Neural cell (in vitro differentiated cells): Measurements from ENCODE around the gene RNF8. TPM values are rescaled to one million over a fixed set of nuclear protein-coding genes. Genes with fewer than 3 reads are reported as not detected.

ENCODE experiments used
- H2AFZ ChIP-seq: fragments of 200-600, 300-800 bp; sonication (generic), shearing (Covaris generic); 2 replicates; pipeline ENCODE4 v1.6.0; 2014; ENCODE audit warnings: low read depth, mild to moderate bottlenecking, antibody characterized with exemption, low read length, moderate library complexity
- H3F3A ChIP-seq: fragments of 200-600 bp; shearing (Covaris generic); 2 replicates; pipeline ENCODE4 v1.6.1; 2016; ENCODE audit warnings: mild to moderate bottlenecking, moderate library complexity, mixed read lengths, antibody characterized with exemption, low read length; ENCODE audit not compliant: insufficient read depth, poor library complexity, severe bottlenecking
- H3K27ac ChIP-seq: fragments of 200-600, 300-800 bp; sonication (generic), shearing (Covaris generic); 2 replicates; pipeline ENCODE4 v1.5.1; 2014; ENCODE audit warnings: mild to moderate bottlenecking, low read length, moderate library complexity
- H3K27me3 ChIP-seq: fragments of 300-800, 200-600 bp; sonication (generic), shearing (Covaris generic); 2 replicates; pipeline ENCODE4 v1.6.0; 2014; ENCODE audit warnings: mild to moderate bottlenecking, low read depth, low read length, moderate library complexity; ENCODE audit not compliant: insufficient read depth
- H3K36me3 ChIP-seq: fragments of 300-800, 200-600 bp; sonication (generic), shearing (Covaris generic); 2 replicates; pipeline ENCODE4 v1.5.1; 2014; ENCODE audit warnings: mild to moderate bottlenecking, antibody characterized with exemption, low read length, moderate library complexity; ENCODE audit not compliant: insufficient read depth
- H3K4me2 ChIP-seq: fragments of 300-800, 200-600 bp; sonication (generic), shearing (Covaris generic); 2 replicates; pipeline ENCODE4 v1.6.0; 2014; ENCODE audit warnings: mild to moderate bottlenecking, low read length
- H3K4me3 ChIP-seq: fragments of 300-800, 200-600 bp; sonication (generic), shearing (Covaris generic); 2 replicates; pipeline ENCODE4 v1.5.1; 2014; ENCODE audit warnings: mild to moderate bottlenecking, low read length, moderate library complexity
- H3K79me2 ChIP-seq: fragments of 200-600 bp; shearing (Covaris generic); replicated peaks from 2 replicates; pipeline ENCODE4 v1.6.0; 2014; ENCODE audit warnings: mild to moderate bottlenecking, low read length, moderate library complexity; ENCODE audit not compliant: insufficient read depth
- H3K9ac ChIP-seq: fragments of 300-800, 200-600 bp; sonication (generic), shearing (Covaris generic); 2 replicates; pipeline ENCODE4 v1.6.1; 2016; ENCODE audit warnings: mild to moderate bottlenecking, low read length, mixed read lengths
- H3K9me2 ChIP-seq: fragments of 200-600 bp; shearing (Covaris generic); 2 replicates; pipeline ENCODE4 v1.6.1; 2016; ENCODE audit warnings: mild to moderate bottlenecking, low read length, mixed read lengths; ENCODE audit not compliant: insufficient read depth
- H3K9me3 ChIP-seq: fragments of 200-600, 300-800 bp; sonication (generic), shearing (Covaris generic); 2 replicates; pipeline ENCODE4 v1.6.1; 2016; ENCODE audit warnings: mild to moderate bottlenecking, mixed run types, low read length, moderate library complexity, mixed read lengths
- H4K20me1 ChIP-seq: fragments of 200-600 bp; shearing (Covaris generic); 2 replicates; pipeline ENCODE4 v1.6.1; 2016; ENCODE audit warnings: mild to moderate bottlenecking, mixed run types; ENCODE audit not compliant: insufficient read depth
- EP300 ChIP-seq: fragments of 450-650 bp; conservative IDR thresholded peaks from 2 replicates; pipeline ENCODE4 v1.6.1; 2014; ENCODE audit warnings: antibody characterized with exemption, mild to moderate bottlenecking, moderate library complexity; ENCODE audit not compliant: poor library complexity, severe bottlenecking
- EZH2 ChIP-seq: fragments of 200-600, 300-800 bp; shearing (Covaris generic), sonication (generic); IDR thresholded peaks from 2 replicates; pipeline ENCODE4 v1.6.1; 2014; ENCODE audit warnings: antibody characterized with exemption, low read length, borderline replicate concordance, mild to moderate bottlenecking; ENCODE audit not compliant: insufficient read depth, poor library complexity, severe bottlenecking
- MXI1 ChIP-seq: fragments of 450-650 bp; conservative IDR thresholded peaks from 2 replicates; pipeline ENCODE4 v1.6.1; 2014; ENCODE audit warnings: antibody characterized with exemption, mild to moderate bottlenecking; ENCODE audit not compliant: poor library complexity, severe bottlenecking
- POLR2AphosphoS5 ChIP-seq: IDR thresholded peaks from 2 replicates; pipeline ENCODE4 v1.6.1; 2012
- RAD21 ChIP-seq: fragments of 450-650 bp; conservative IDR thresholded peaks from 2 replicates; pipeline ENCODE4 v1.6.1; 2014; ENCODE audit warnings: antibody characterized with exemption, mild to moderate bottlenecking, moderate library complexity
- REST ChIP-seq: IDR thresholded peaks from 2 replicates; pipeline ENCODE4 v1.6.1; 2012; ENCODE audit warnings: borderline replicate concordance
- SMC3 ChIP-seq: fragments of 450-650 bp; conservative IDR thresholded peaks from 2 replicates; pipeline ENCODE4 v1.6.1; 2014; ENCODE audit warnings: antibody characterized with exemption, mild to moderate bottlenecking, moderate library complexity; ENCODE audit not compliant: poor library complexity
- TAF1 ChIP-seq: IDR thresholded peaks from 2 replicates; pipeline ENCODE4 v1.6.1; 2012; ENCODE audit warnings: low read depth
- polyA plus RNA-seq: library from polyadenylated mRNA; depleted of rRNA; stranded (reverse); fragments of >200 nt; gene quantifications from 2 replicates; pipeline ENCODE4 v1.2.3, GENCODE V29; 2014
- TF ChIP-seq, protein P1 (sequence below): fragments of 450-650 bp; IDR thresholded peaks from 2 replicates; pipeline ENCODE4 v1.5.1; 2014; ENCODE audit warnings: antibody characterized with exemption, mild to moderate bottlenecking, moderate library complexity; ENCODE audit not compliant: poor library complexity, severe bottlenecking

RNF8 gene
- polyA plus RNA-seq, 1 donor from 2014 or later = 54.0 TPM

DNA sequence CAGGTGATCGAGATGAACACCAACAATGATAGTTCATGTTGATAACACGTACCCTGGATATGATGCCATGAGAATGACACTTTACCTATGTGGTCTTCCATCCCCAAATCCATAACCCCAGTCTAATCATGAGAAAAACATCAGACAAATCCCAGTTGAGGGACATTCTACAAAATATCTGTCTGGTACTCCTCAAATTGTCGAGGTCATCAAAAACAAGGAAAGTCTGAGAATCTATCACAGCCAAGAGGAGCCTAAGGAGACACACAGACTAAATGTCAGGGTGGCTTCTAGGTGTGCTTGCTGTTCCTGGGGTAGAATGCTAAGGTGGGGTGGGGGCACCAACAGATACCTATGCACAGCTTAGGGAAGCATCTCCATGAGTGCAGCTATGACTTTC lies 2.8 kb upstream of the RNF8 start:
- Histone ChIP-seq H3K4me2 (no peak overlapping the region), H3K9me3 (no peaks in the 10 kb centered on the region), H3K9me2 (no peaks in the 10 kb centered on the region), H3K79me2 (peaks cover 19% of the 10 kb centered on the region), H3K9ac (no peak overlapping the region), H3K27ac (no peak overlapping the region), H3F3A (no peaks in the 10 kb centered on the region), H3K27me3 (no peaks in the 10 kb centered on the region), H3K36me3 (no peaks in the 10 kb centered on the region), H2AFZ (no peak overlapping the region), H4K20me1 (no peaks in the 10 kb centered on the region), H3K4me3 (no peak overlapping the region)
- no peak for TF ChIP-seq EP300
- TF ChIP-seq MXI1 = no peak
- TF ChIP-seq, protein P1, sequence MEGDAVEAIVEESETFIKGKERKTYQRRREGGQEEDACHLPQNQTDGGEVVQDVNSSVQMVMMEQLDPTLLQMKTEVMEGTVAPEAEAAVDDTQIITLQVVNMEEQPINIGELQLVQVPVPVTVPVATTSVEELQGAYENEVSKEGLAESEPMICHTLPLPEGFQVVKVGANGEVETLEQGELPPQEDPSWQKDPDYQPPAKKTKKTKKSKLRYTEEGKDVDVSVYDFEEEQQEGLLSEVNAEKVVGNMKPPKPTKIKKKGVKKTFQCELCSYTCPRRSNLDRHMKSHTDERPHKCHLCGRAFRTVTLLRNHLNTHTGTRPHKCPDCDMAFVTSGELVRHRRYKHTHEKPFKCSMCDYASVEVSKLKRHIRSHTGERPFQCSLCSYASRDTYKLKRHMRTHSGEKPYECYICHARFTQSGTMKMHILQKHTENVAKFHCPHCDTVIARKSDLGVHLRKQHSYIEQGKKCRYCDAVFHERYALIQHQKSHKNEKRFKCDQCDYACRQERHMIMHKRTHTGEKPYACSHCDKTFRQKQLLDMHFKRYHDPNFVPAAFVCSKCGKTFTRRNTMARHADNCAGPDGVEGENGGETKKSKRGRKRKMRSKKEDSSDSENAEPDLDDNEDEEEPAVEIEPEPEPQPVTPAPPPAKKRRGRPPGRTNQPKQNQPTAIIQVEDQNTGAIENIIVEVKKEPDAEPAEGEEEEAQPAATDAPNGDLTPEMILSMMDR = no peak

DNA sequence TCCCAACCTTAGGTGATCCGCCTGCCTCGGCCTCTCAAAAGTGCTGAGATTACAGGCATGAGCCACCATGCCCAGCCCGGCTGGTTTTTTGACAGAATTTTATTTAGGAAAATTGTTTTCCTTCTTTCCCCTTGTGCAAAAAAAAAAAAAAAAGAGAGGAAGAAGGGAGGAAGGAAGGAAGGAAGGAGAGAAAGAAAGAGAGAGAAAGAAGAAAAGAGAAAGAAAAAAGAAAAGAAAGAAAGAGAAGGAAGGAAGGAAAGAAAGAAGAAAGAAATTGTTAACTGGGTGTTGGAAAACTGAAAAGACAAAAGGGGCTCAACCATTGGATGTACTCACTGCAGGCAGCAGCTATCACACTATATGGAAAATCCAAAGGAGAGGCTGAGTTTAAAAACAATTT lies 1.4 kb upstream of the RNF8 start:
- Histone ChIP-seq H4K20me1 (no peaks in the 10 kb centered on the region), H3F3A (no peaks in the 10 kb centered on the region), H3K27ac (no peak overlapping the region), H3K9me2 (no peaks in the 10 kb centered on the region), H3K27me3 (no peaks in the 10 kb centered on the region), H3K79me2 (peaks cover 32% of the 10 kb centered on the region), H2AFZ (no peak overlapping the region), H3K9me3 (no peaks in the 10 kb centered on the region), H3K4me2 (no peak overlapping the region), H3K4me3 (no peak overlapping the region), H3K9ac (no peak overlapping the region), H3K36me3 (no peaks in the 10 kb centered on the region)
- no peak for TF ChIP-seq EP300
- TF ChIP-seq, protein P1 = no peak
- TF ChIP-seq REST = no peak
- TF ChIP-seq POLR2AphosphoS5 = no peak
- no peak for TF ChIP-seq MXI1
- TF ChIP-seq RAD21 = no peak
- no peak for TF ChIP-seq TAF1
- TF ChIP-seq EZH2 = no peak
- TF ChIP-seq SMC3 = no peak
